Measurements from ENCODE around the gene COPB2.

DNA sequence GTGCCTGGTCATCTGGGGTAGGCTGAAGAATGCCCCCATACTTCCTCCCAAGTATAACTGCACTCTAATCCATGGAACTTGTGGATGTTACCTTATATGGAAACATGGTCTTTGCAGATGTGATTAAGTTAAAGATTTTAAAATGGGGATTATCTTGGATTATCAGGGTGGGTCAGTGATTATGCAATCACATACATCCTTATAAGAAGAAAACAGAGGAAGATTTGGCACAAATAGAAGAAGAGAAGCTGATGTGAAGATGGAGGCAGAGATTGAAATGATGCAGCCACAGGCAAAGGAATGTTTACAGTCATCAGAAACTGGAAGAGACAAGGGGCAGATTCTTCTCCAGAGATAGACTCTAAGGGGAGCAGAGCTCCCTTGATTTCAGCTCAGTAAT lies 47.4 kb downstream of the COPB2 start:
- TF ChIP-seq EZH2 (IDR thresholded peaks at IDR 0.05; ENCODE audit: insufficient read depth, poor library complexity, severe bottlenecking) (no peak), EZH2phosphoT487 (IDR thresholded peaks at IDR 0.05; ENCODE audit: insufficient read depth, low read depth) (no peak)

Measured in GM23248 (cell line).